ENCODE data around the gene TMEM178A. TPM values are rescaled to one million over a fixed set of nuclear protein-coding genes. Genes with fewer than 3 reads are reported as not detected.

Gene TMEM178A
- total and polyA plus RNA-seq, 7 donors: 0.60 to 6.1 (median 1.8) TPM; not detected in 1

- intact Hi-C loops (cut with DNase I): no loop called here
- Histone ChIP-seq H3K27me3 (no peaks in the 10 kb centered on the region), H3K36me3 (no peaks in the 10 kb centered on the region), H3K4me1 (peaks cover 0 to 6% (median 0%) of the 10 kb centered on the region in 4 donors), H3K9me3 (no peaks in the 10 kb centered on the region), H3K4me3 (no peak overlapping the region), H3K27ac (no peak overlapping the region)
- 92% methylated on average over 3 of the region's 3 CpGs for WGBS, 2 donors
- DNase-seq: no peak
- TF ChIP-seq POLR2AphosphoS5 (IDR thresholded peaks at IDR 0.05) (no peak), CTCF (IDR thresholded peaks at IDR 0.05) (no peak), POLR2A (IDR thresholded peaks at IDR 0.05) (no peak), EP300 (IDR thresholded peaks at IDR 0.05) (no peak)
Observed at GRCh38 chr2:39629646-39630045, 36.1 kb upstream of the TMEM178A start.

DNA sequence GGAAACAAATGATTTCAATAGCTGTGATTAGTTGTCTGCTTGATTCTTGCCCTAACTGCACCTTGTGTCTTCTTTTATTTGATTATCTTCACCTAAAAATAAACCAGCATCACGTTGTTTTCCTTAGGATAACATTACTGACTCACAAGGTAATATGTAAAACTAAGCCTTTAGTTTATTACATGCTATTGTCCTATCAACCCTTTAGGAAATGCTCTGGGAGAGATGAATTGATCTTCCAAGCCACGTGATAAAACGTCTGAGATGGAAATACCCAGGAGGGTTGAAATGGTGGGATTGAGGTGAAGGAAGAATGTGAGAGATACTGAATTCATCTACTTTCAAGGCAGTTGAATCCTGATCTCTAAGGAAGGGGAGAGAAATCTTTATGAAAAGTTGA, 34.5 kb upstream of the TMEM178A start:
- TF ChIP-seq POLR2A (IDR thresholded peaks at IDR 0.05) (no peak), EP300 (IDR thresholded peaks at IDR 0.05) (no peak), POLR2AphosphoS5 (IDR thresholded peaks at IDR 0.05) (no peak), CTCF (IDR thresholded peaks at IDR 0.05) (no peak)
- intact Hi-C loops (cut with DNase I): no loop called here
- 63 to 76% methylated on average over 3 of the region's 3 CpGs for WGBS, 2 donors
- Histone ChIP-seq H3K4me3 (no peak overlapping the region), H3K9me3 (no peaks in the 10 kb centered on the region), H3K4me1 (no peaks in the 10 kb centered on the region), H3K36me3 (no peaks in the 10 kb centered on the region), H3K27me3 (no peaks in the 10 kb centered on the region), H3K27ac (no peak overlapping the region)
- no peak for DNase-seq

DNA sequence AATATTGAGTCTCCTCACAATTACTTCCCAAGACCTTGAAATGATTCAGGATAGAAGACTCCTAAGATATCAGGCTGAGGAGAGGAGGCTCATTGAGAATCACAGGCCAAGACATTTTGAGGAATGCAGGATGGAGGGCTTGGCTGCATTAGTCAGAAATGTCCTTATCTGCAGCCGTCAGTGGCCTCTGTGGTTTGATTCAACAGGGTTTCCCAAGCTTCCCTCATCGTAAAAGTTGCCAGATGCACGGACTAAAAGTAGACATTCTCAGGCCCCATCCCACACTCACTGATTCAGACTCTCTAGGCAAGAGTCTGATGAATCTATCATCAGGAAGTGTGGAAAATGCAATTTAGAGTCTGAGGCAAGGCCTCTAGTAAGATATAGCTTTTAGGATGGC, 34.0 kb upstream of the TMEM178A start:
- intact Hi-C loops (cut with DNase I): no loop called here
- WGBS, 2 donors: 41 to 69% methylated on average over 3 of the region's 3 CpGs

DNA sequence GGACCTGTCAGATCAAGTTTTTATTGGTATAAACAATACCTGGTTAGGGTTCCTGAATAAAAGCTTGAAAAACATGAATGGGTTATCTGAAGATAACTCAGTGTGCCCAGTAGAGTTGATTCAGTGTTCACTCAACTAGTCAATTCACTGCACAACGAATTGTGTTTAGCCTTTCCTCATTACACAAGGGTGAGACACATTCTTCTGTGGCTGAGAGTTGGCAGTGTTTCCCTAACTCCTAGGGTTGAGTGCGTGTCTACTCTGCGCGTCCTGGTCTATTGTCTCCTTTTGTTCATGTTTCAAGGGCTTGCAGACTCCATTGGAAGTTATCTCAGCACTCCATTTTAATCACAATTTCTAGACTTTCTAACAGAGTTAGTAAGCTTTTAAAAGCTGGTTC, 32.8 kb upstream of the TMEM178A start:
- Histone ChIP-seq H3K27ac (no peak overlapping the region), H3K4me1 (no peaks in the 10 kb centered on the region), H3K4me3 (no peak overlapping the region), H3K36me3 (no peaks in the 10 kb centered on the region), H3K9me3 (no peaks in the 10 kb centered on the region), H3K27me3 (no peaks in the 10 kb centered on the region)
- WGBS, 2 donors: 88 to 90% methylated on average over 4 of the region's 4 CpGs
- TF ChIP-seq CTCF (IDR thresholded peaks at IDR 0.05) (no peak), EP300 (IDR thresholded peaks at IDR 0.05) (no peak), POLR2AphosphoS5 (IDR thresholded peaks at IDR 0.05) (no peak), POLR2A (IDR thresholded peaks at IDR 0.05) (no peak)
- intact Hi-C loops (cut with DNase I): no loop called here
- DNase-seq: no peak

More for the DNA sequence above, 34.0 kb upstream of the TMEM178A start:
- no peak overlapping the region for H3K27ac ChIP-seq
- no peaks in the 10 kb centered on the region for H3K27me3 ChIP-seq
- no peaks in the 10 kb centered on the region for H3K36me3 ChIP-seq
- DNase-seq: no peak
- H3K4me3 ChIP-seq: no peak overlapping the region
- no peaks in the 10 kb centered on the region for H3K9me3 ChIP-seq
- no peaks in the 10 kb centered on the region for H3K4me1 ChIP-seq
- no peak for TF ChIP-seq POLR2A (IDR thresholded peaks at IDR 0.05)

DNA sequence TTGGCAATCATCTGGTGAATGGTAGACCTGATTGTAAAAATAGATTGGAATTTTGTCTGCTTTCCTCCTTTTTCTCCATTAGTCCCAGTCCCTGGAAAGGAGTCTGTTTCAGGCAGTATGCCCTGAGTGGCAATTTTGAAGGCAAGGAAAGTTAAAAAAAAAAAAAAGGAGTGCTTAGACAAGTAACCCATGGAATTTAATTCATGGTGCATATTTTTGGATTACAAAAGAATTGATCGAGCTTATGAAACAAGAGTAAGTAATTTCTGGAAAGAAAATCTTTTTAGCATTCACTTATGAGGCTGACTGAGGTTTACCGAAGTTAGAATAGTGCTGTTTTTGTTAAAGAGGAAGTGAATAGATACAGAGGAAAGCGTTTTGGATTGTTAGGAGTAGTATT, 29.4 kb upstream of the TMEM178A start:
- Histone ChIP-seq H3K27ac (no peak overlapping the region), H3K9me3 (no peaks in the 10 kb centered on the region), H3K4me1 (peaks cover 0 to 7% (median under 1%) of the 10 kb centered on the region in 4 donors), H3K4me3 (no peak overlapping the region), H3K27me3 (no peaks in the 10 kb centered on the region), H3K36me3 (no peaks in the 10 kb centered on the region)
- WGBS, 2 donors: 83 to 87% methylated on average over 3 of the region's 3 CpGs
- no peak for DNase-seq
- intact Hi-C loops (cut with DNase I): no loop called here
- TF ChIP-seq CTCF (IDR thresholded peaks at IDR 0.05): no peak

All from sigmoid colon (tissue), 7 donors.